HCT116 (cell line): Measurements from ENCODE around the gene LIPK. TPM values are rescaled to one million over a fixed set of nuclear protein-coding genes. Genes with fewer than 3 reads are reported as not detected.
"Not testable (repeated sequence)": the region's sequence is repeated elsewhere in the genome, so short reads cannot be mapped to it uniquely, and the experiment has no call there.

ENCODE experiments used
- ATAC-seq: fragments of 200-7000 bp; cut with Tn5 transposase; 2 replicates; pipeline ENCODE4 v1.9.1; 2020; ENCODE audit warnings: mild to moderate bottlenecking, moderate library complexity
- BruUV-seq: library from RNA; stranded (reverse); fragments of 400-500 nt; replicated peaks from 2 replicates; lab custom pipeline; 2021; lab: Mats Ljungman, UMichigan
- CTCF ChIA-PET: fragments of 300-600 bp; sonication (Branson Sonifier 250); formaldehyde crosslinking; loops from one replicate; lab custom pipeline; 2021; ENCODE audit warnings: antibody characterized with exemption; lab: Charles Lee
- POLR2A ChIA-PET: fragments of 300-600, 350-600 bp; sonication (Branson Sonifier 250); formaldehyde crosslinking; loops from one replicate; lab custom pipeline; 2021; ENCODE audit warnings: antibody characterized with exemption; lab: Charles Lee
- RAD21 ChIA-PET, 2 experiments: fragments of 300-600 bp; sonication (Branson Sonifier 250); formaldehyde crosslinking; loops; one replicate each; lab custom pipeline; 2023; ENCODE audit warnings: low total read pairs in 2 of 2; ENCODE audit not compliant: uncharacterized antibody in 2 of 2, unreplicated experiment in 2 of 2, low non-redundant PET in 1 of 2; lab: Charles Lee
- DNase-seq: peaks from one replicate; pipeline ENCODE4 v3.0.0-alpha.2; 2010; ENCODE audit warnings: low read depth, low spot score
- H2AFZ ChIP-seq: fragments of 200-600 bp; shearing (Covaris generic), sonication (generic); 2 replicates; pipeline ENCODE4 v1.6.1; 2017; ENCODE audit warnings: low read depth, mixed run types, mixed read lengths, antibody characterized with exemption, low read length; ENCODE audit not compliant: poor library complexity, severe bottlenecking
- H3K27ac ChIP-seq: 2 replicates; pipeline ENCODE4 v1.5.1; 2012; ENCODE audit warnings: low read depth, low read length
- H3K27me3 ChIP-seq: fragments of 200-600 bp; sonication (generic); 2 replicates; pipeline ENCODE4 v1.6.1; 2016; ENCODE audit warnings: mixed run types, low read length, mixed read lengths; ENCODE audit not compliant: insufficient read depth
- H3K36me3 ChIP-seq, 2 experiments: fragments of 200-500 bp in 1 of 2; fragments of 200-600 bp in 1 of 2; sonication (Bioruptor generic) in 1 of 2; sonication (generic) in 1 of 2; 2 replicates each; pipeline versions ENCODE4 v1.5.1 to v1.6.1; 2014 to 2016; ENCODE audit warnings: low read length in 2 of 2, inconsistent platforms in 1 of 2, mixed read lengths in 1 of 2, mixed run types in 1 of 2; ENCODE audit not compliant: insufficient read depth in 2 of 2, control insufficient read depth in 1 of 2
- H3K4me1 ChIP-seq, 2 experiments: fragments of 200-600 bp in 1 of 2; sonication (generic) in 1 of 2; 2 replicates each; pipeline versions ENCODE4 v1.5.1 to v1.6.1; 2012 to 2017; ENCODE audit warnings: low read length in 2 of 2, inconsistent platforms in 1 of 2, mild to moderate bottlenecking in 1 of 2, mixed read lengths in 1 of 2, mixed run types in 1 of 2, moderate library complexity in 1 of 2; ENCODE audit not compliant: insufficient read depth in 2 of 2, control insufficient read depth in 1 of 2
- H3K4me2 ChIP-seq: fragments of 200-600 bp; sonication (generic); 2 replicates; pipeline ENCODE4 v1.6.1; 2017; ENCODE audit warnings: mixed run types, low read length, mixed read lengths
- H3K4me3 ChIP-seq, 2 experiments: fragments of 200-600 bp in 1 of 2; sonication (generic) in 1 of 2; replicated peaks in 1 of 2; 2 replicates each; pipeline ENCODE4 v1.5.1; 2011 to 2016; ENCODE audit warnings: low read length in 2 of 2, control low read depth in 1 of 2, low read depth in 1 of 2, mild to moderate bottlenecking in 1 of 2, mixed read lengths in 1 of 2, mixed run types in 1 of 2
- H3K79me2 ChIP-seq: fragments of 200-600 bp; sonication (generic); 2 replicates; pipeline ENCODE4 v1.6.1; 2017; ENCODE audit warnings: mild to moderate bottlenecking, mixed run types, low read length, moderate library complexity, mixed read lengths; ENCODE audit not compliant: insufficient read depth
- H3K9ac ChIP-seq: fragments of 200-600 bp; sonication (generic); 2 replicates; pipeline ENCODE4 v1.6.1; 2016; ENCODE audit warnings: low read length, mixed read lengths
- H3K9me2 ChIP-seq: fragments of 200-600 bp; sonication (generic), shearing (Covaris generic); 2 replicates; pipeline ENCODE4 v1.6.1; 2017; ENCODE audit warnings: mixed run types, mild to moderate bottlenecking, moderate library complexity; ENCODE audit not compliant: insufficient read depth
- H3K9me3 ChIP-seq, 2 experiments: fragments of 200-500 bp in 1 of 2; fragments of 200-600 bp in 1 of 2; sonication (Bioruptor generic) in 1 of 2; sonication (generic) in 1 of 2; 2 replicates each; pipeline ENCODE4 v1.6.1; 2014 to 2017; ENCODE audit warnings: low read length in 2 of 2, mixed read lengths in 2 of 2, inconsistent platforms in 1 of 2, low read depth in 1 of 2, mild to moderate bottlenecking in 1 of 2, mixed run types in 1 of 2, moderate library complexity in 1 of 2; ENCODE audit not compliant: control insufficient read depth in 1 of 2, insufficient read depth in 1 of 2
- H4K20me1 ChIP-seq: fragments of 200-600 bp; sonication (generic), shearing (Covaris generic); 2 replicates; pipeline ENCODE4 v1.6.1; 2017; ENCODE audit warnings: mixed run types, mild to moderate bottlenecking, moderate library complexity; ENCODE audit not compliant: insufficient read depth
- EGR1 ChIP-seq: IDR thresholded peaks from 2 replicates; pipeline ENCODE4 v1.6.1; 2012; ENCODE audit warnings: low read depth
- JUND ChIP-seq: IDR thresholded peaks from 2 replicates; pipeline ENCODE4 v1.6.1; 2012
- MAX ChIP-seq: IDR thresholded peaks from 2 replicates; pipeline ENCODE4 v1.6.1; 2012
- RAD21 ChIP-seq: IDR thresholded peaks from 2 replicates; pipeline ENCODE4 v1.6.1; 2012; ENCODE audit warnings: low read depth, mild to moderate bottlenecking
- REST ChIP-seq: IDR thresholded peaks from 2 replicates; pipeline ENCODE4 v1.6.1; 2012; ENCODE audit warnings: low read depth
- SIN3A ChIP-seq: IDR thresholded peaks from 2 replicates; pipeline ENCODE4 v1.6.1; 2012; ENCODE audit warnings: low read depth
- SP1 ChIP-seq: IDR thresholded peaks from 2 replicates; pipeline ENCODE4 v1.6.1; 2012; ENCODE audit warnings: low read depth
- intact Hi-C: fragments of 100-400 bp; cut with micrococcal nuclease; formaldehyde crosslinking; loops from 2 replicates; pipeline ENCODE4 v1.10.0; 2022
- total RNA-seq: library from RNA; stranded (reverse); gene quantifications from one replicate; pipeline ENCODE4 v1.2.1, GENCODE V29; 2021; ENCODE audit not compliant: unreplicated experiment

Gene LIPK
- total RNA-seq, 1 experiment from 2014 or later, result not detected

GRCh38 chr10:88707429-88708155 lies 1.5 kb downstream of the LIPK start (continued):
- TF ChIP-seq RAD21, result peak; percentile 20; the same call in 1 of the 2 replicates
- peak; percentile 51; the same call in 1 of the 2 replicates for TF ChIP-seq SIN3A
- peak; percentile 72 for TF ChIP-seq SP1
- peak; percentile 91 for TF ChIP-seq JUND
- TF ChIP-seq MAX, result peak; percentile 40; the same call in 1 of the 2 replicates
- TF ChIP-seq REST, result no peak
- TF ChIP-seq EGR1, result peak; percentile 64

GRCh38 chr10:88709361-88709760 lies 3.3 kb downstream of the LIPK start:
- ATAC-seq, H3K79me2 ChIP-seq, H3K9me2 ChIP-seq, H4K20me1 ChIP-seq, DNase-seq, intact Hi-C loops, H2AFZ ChIP-seq, H3K27me3 ChIP-seq, H3K9me3 ChIP-seq, BruUV-seq, H3K9ac ChIP-seq, CTCF ChIA-PET, H3K27ac ChIP-seq, H3K36me3 ChIP-seq, RAD21 ChIA-PET, H3K4me2 ChIP-seq, POLR2A ChIA-PET, H3K4me3 ChIP-seq: not testable (repeated sequence)
- peaks cover 16 to 23% of the 10 kb centered on the region in 2 experiments for H3K4me1 ChIP-seq
